HG03520 (cell line): Measurements from ENCODE around the gene SIRPD.
"Not testable (repeated sequence)": the region's sequence is repeated elsewhere in the genome, so short reads cannot be mapped to it uniquely, and the experiment has no call there.

Source experiments
- ATAC-seq: cut with Tn5 transposase; IDR thresholded peaks from one replicate; pipeline ENCODE4 v1.9.1; 2021; ENCODE audit warnings: mild to moderate bottlenecking, moderate library complexity; ENCODE audit not compliant: unreplicated experiment

Gene SIRPD

GRCh38 chr20:1557605-1558004 lies at the start of gene SIRPD:
SIRPD (minus strand) TSS chr20:1557705; CDS start chr20:1557653, 52 bp downstream.
- ATAC-seq: no peak

- ATAC-seq: no peak
Observed at GRCh38 chr20:1600736-1601135, 43.2 kb upstream of the SIRPD start.

- ATAC-seq: no peak
Observed at GRCh38 chr20:1595333-1595732, 37.8 kb upstream of the SIRPD start.

GRCh38 chr20:1588533-1589460 lies 31.3 kb upstream of the SIRPD start:
- ATAC-seq: no peak

GRCh38 chr20:1587781-1588532 lies 30.5 kb upstream of the SIRPD start:
- ATAC-seq: no peak

- ATAC-seq: no peak
Observed at GRCh38 chr20:1579488-1579887, 22.0 kb upstream of the SIRPD start.

- no peak for ATAC-seq
Observed at GRCh38 chr20:1577906-1578305, 20.4 kb upstream of the SIRPD start.

- ATAC-seq: not testable (repeated sequence)
Observed at GRCh38 chr20:1577313-1577712, 19.8 kb upstream of the SIRPD start.

- no peak for ATAC-seq
Observed at GRCh38 chr20:1576641-1577040, 19.1 kb upstream of the SIRPD start.

GRCh38 chr20:1576003-1576402 lies 18.5 kb upstream of the SIRPD start:
- ATAC-seq: not testable (repeated sequence)

GRCh38 chr20:1571583-1571982 lies 14.1 kb upstream of the SIRPD start:
- ATAC-seq: not testable (repeated sequence)

- ATAC-seq: no peak
Observed at GRCh38 chr20:1569415-1569881, 11.9 kb upstream of the SIRPD start.

GRCh38 chr20:1568163-1568490 lies 10.6 kb upstream of the SIRPD start:
- ATAC-seq: no peak

- ATAC-seq: no peak
Observed at GRCh38 chr20:1567392-1568162, 10.1 kb upstream of the SIRPD start.

GRCh38 chr20:1566701-1567100 lies 9.2 kb upstream of the SIRPD start:
- no peak for ATAC-seq

- ATAC-seq: no peak
Observed at GRCh38 chr20:1565461-1565860, 8.0 kb upstream of the SIRPD start.

GRCh38 chr20:1563598-1563997 lies 6.1 kb upstream of the SIRPD start:
- ATAC-seq: no peak

- ATAC-seq: no peak
Observed at GRCh38 chr20:1562622-1563021, 5.1 kb upstream of the SIRPD start.

- ATAC-seq: no peak
Observed at GRCh38 chr20:1561350-1561749, 3.8 kb upstream of the SIRPD start.

- no peak for ATAC-seq
Observed at GRCh38 chr20:1555952-1556351, 1.6 kb downstream of the SIRPD start.

GRCh38 chr20:1539816-1540419 lies 17.6 kb downstream of the SIRPD start:
- no peak for ATAC-seq
